Urothelium cell line (cell line): ENCODE measurements around the gene HOXD10.

ENCODE experiments used
- DNase-seq: peaks from one replicate; pipeline ENCODE4 v3.0.0; 2011; ENCODE audit warnings: low spot score, mixed read lengths
- FAIRE-seq: peaks from 2 replicates; lab custom pipeline; 2011; peaks lifted over from hg19 to GRCh38; lab: Jason Lieb, UNC

Gene HOXD10

DNA sequence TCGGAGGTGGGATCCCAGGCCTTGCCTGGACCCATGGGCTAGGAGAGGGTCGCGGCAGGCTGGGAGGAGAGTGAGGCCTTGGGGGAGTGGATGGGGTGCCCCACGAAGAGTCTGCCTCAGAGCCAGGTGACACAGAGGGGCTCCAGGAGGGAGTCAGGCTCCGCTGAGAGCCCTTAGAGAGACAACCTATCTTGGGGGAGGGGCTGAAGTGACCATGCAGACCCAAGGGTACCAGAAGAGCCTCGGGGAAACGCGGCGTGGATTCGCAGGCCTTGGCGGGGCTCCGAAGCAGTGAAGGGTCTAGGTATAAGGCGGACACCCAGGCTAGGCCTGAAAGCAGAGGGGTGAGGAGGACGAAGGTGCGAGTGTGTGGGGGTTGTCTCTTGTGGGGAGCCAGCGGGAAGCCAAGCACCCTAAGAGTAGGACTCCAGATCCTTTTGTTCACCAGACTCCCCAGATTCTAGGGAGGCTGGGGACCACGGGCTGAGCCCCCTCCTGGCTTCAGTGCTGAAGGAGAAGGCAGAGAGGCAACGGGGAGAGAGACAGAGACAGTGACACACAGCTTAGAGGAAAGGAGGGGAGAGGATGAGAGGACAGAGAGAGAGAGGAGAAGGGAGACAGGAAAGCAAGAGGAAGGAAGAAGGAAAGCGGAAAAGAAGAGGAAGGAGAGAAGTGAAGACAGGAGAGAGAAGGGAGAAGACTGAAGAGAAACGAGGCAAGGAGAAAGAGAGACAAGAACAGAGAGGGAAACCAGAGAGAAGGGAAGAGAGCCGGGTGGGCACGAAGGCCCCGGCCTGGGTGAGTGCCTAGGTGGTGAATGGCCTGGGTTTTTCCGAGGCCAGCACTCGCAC, 10.6 kb upstream of the HOXD10 start:
- DNase-seq (no peak), FAIRE-seq (no peak)

DNA sequence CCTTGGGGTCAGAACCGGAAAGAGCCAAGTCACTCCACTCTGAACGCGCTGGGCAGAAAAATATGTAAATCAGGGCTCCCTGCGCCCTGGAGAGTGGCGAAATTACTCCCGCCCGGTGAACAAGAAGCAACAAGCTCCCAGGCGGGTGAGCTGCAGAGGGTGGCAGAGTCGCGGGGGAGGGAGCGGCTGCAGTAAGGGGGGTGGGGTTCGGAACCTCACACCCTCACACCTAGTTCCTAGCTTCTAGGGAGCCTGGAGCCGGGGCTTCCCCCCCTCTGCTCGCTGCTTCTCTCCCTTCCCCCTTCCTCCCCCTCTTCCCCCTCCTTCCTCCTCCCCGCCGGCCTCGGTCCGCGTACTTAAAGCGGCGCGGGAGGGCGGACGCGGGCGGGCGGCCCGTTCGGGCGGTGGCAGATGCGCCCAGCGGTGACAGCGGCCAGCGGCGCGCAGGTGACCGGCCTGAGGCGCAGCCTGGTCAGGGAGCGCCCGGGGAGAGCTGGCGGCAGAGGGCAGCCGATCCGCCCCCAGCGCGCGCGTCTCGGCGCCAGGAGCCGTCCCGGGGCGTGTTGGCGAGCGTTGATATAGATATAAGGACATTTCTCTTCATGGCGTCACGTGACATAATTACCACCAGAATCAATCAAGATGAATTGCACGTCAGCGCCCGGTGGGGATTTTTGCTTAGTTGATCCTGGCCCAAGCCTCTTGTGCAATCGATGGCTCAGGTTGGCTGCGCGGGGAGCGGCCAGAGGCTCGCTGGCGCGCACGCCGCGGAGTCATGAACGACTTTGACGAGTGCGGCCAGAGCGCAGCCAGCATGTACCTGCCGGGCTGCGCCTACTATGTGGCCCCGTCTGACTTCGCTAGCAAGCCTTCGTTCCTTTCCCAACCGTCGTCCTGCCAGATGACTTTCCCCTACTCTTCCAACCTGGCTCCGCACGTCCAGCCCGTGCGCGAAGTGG, 9.7 kb upstream of the HOXD10 start, which contains the start of gene HOXD11:
HOXD11 (plus strand) TSS at position 700 of the 959 bp plus-strand sequence; CDS start at position 776, 76 bp downstream.
- no peak for FAIRE-seq
- no peak for DNase-seq

DNA sequence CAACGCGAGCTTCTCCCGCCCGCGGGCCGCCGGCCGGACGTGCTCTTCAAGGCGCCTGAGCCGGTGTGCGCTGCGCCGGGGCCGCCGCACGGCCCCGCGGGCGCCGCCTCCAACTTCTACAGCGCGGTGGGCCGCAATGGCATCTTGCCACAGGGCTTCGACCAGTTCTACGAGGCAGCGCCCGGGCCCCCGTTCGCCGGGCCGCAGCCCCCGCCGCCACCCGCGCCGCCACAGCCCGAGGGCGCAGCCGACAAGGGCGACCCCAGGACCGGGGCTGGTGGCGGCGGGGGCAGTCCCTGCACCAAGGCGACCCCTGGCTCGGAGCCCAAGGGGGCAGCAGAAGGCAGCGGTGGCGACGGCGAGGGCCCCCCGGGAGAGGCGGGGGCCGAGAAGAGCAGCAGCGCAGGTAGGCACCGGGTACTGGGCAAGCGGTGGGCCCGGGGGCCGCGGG, 8.8 kb upstream of the HOXD10 start:
- DNase-seq (no peak), FAIRE-seq (no peak)

DNA sequence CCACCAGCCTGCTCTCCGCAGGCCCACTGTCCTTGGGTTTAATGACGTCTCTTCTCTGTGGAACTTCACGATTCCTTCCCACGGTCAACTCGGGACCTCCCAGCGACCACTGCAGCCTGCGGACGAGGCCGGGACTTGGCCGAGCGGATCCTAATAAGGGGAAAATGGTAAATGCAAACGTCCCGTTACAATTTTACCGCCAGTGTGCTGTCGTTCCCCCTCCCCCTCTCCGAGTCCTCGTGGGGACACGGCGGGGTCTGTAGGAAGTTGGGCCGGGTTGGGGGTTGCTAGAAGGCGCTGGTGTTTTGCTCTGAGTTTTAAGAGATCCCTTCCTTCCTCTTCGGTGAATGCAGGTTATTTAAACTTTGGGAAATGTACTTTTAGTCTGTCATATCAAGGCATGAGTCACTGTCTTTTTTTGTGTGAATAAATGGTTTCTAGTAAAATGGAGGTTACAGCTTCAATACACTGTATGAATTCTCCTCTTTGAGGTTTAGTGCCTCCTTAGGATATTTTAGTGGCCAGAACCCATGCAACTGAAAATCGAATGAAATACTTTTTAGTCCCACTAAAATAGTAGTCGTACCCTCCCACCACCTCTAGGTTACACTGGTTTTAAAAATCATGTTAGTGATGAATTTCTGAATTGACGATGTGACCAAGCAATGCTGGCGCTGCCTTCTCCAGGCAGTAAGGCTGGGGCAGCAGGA, 7.2 kb upstream of the HOXD10 start:
- FAIRE-seq (no peak), DNase-seq (no peak)

DNA sequence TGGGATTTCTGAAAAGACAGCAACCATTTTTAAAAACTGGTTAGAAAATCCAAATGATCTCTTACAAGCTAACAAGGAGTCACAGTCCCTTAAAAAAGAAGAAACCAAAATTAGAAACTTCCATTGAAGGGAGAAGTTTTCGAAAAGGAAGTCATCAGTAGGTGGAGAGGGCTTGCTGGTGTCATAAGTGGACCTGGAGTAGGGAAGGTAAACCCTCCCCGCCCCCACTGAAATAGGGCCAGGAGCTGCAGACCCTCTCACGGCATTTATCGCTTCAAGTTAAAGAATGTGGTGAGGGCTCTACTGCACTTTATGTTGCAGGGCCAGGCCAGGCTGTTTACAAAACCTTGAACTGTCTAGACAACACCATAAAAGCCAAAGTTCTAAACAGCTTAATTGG, 6.6 kb upstream of the HOXD10 start:
- FAIRE-seq = no peak
- DNase-seq = no peak

DNA sequence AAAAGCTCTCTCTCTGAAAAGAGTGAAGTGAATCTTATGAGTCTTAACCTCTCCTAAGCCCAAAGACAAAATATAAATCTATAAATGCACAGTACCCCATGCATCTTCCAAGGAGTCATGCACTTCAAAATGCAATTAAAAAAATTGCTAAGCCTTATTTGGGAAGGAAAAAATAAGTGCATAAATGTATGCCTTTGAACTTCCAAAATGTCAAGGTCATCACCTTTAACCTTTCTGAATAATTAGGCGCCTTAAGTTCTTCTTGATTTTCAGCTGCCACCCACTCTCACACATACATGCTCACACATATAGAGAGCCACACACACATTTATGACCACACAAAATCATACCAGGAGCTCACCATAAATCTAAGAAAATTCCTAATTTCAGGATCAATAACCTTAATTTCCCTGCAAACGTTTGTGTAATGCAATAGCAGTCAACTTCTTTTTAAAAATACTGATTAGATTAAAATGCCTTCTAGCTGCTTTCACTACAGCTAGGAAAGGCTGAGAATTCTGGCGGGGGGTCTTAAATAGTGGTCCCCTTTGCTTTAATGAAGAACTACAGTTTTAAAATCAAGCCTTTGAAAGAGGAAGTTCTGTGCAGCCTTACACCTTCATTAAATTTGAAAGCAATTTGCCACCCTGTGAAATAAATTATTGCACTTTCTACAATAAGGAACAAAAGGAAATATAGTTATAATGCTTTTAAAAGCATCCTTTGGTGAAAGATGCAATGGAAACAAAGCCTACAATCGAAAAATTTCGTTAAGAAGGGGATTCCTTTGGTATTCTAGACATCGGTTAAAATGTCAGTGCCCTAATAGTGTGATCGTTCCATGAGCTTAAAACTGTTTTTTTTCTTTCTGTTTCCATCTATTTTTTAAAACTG, 5.9 kb upstream of the HOXD10 start:
- FAIRE-seq (no peak), DNase-seq (no peak)

DNA sequence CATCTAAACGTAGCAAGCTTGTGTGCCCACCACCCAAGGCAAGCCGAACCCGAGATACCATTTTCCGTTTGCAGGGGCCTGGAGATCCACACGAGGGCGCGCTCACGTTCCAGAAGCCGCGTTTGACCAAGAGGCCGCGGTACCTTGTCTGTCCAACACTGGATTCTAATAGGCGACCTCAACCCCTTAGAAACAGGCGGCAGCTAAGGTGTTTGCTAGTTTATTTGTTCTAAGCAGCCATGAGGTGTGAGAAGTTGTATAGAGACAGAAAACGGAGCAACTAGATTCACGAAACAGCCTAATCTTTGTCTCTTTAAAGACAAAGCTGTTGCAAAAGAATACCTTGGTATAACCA, 5.3 kb upstream of the HOXD10 start:
- FAIRE-seq (no peak), DNase-seq (peak; percentile 69)

DNA sequence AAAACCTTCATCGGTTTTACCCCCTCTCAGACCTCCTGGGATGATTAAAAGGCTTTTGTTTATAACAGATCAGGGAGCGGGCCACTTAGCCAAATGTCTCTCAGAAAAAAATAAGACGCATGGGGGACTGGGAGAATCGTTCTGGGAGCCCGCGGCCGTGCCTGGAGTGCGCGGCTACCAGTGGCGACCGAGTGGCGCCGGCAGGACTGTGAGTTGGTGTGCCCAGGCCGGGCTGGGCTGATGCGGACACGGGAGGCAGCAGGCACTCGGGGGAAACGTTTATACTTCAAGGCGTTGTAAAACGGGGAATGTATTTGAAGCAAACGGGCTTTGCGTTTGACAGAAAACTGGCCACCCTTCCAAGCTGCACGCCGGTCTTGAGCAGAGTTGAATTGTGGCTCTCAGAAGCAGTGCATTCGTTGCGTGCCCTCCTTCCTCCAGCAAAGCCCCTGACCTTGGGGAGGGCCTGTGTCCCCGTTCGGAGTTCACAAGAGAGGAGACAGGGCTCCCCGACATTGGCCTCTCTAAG, 4.7 kb upstream of the HOXD10 start:
- DNase-seq = no peak
- no peak for FAIRE-seq

DNA sequence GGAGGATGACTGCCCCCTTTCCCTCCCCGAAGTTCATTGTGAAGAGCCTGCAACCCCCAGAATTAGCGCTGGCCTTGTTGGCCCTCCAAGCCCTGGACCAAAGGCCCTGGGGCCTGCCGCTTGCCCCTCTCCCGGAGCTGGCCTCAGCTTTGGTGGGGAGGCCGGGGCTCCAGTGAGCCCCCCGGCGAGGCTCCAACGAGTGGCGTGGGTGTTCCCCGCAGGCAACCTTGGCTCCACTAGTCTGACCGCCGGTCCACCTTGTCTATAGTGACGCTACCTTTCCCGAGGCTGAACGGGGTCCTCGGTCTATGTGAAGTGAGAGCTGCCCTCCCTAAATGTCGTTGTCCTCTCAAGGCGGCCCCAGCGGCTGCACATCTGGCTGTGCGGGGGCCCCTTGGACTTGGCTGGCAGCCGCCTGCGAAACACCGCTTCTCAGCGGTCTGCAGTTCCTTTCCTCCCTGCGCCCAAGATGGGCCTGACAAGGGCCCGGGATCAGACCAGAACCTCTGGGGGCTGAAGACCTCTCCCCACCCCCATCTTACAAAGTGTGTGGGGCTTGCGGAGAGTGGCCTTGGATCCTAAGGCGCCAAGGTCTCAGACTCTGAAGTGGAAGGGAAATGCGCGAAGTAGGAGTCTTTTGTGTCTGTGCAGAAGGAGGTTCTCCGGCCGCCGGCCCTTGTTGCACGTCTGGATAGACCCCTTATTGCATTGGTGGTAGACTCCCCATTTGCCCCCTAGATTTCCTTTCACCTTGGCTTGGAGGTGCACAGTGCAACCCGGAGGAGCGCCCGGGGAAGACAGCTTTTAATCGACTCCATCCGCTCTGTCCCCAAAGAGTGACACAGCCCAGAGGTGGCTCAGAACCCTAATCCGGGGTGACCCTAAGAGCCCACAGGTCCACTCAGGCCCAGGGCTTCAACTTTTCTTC, 3.9 kb upstream of the HOXD10 start:
- FAIRE-seq = no peak
- no peak for DNase-seq

DNA sequence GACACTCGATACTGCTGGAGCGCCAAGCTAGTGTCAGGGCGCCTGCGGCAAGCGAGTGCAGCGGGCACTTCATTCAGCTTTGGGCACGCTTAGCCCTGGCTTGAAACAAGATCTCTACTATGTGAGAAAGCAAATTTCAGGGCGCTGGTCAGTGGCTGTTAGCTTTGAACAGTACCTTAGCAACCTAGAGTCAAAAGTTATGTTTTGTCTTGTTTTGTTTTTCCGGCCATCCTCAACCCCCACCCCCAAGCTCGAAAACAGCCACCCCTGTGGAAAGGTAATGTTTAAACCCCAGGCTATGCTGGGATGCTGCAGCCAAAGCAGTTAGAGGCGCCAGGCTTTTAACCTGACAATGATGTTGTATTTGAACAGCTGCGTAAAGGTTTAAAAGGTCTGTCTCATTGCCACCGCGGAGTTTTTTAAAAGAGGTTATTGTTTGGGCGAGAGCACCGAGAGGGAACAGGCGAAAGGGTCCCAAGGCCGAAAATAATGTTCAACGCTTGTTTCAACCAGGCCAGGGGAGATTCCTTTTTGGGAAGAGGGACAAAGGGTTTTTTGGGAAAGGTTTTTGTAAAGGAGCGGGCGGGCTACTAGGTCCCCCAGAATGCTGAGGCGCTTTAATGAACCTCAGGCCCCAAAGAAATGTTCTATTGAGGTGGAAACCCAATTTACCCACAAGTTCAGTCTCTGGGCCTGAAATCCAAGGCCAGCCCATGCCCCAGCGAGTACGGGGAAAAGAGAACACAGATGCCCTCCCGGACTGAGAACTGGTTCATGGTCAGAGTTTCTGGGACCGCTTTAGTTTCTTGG, 2.3 kb upstream of the HOXD10 start:
- FAIRE-seq = no peak
- no peak for DNase-seq

DNA sequence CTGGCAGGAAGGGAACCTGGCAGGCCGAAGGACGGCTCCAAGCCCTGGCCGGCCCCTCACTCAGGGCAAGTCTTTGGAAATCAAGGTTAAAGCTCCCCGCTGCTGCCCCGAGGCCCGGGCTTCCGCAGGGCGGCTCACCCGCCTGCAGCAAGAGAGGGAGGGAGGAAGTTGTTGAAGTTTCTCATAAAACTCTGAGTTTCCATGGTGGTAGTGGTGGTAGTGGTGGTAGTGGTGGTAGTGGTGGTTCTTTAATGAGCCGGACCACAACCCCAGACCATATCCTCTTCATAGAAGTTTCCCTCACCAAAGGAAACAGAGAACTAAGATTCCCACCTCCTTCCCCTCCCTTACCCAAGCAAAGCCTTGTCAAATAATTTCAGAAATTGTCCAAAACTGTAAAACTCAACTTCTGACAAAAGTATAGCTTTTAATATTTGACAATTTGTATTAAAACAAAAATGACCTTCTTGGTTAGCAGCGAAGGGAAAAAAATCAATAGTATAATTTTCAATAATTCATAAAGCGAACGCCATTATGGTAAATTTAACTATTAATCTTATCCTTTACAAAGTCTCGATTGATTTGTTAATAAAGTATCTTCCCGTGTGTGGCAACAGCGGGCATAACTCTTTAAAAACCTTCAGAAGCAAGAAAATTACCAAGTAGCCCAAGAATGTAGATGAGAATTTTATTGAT, 1.5 kb upstream of the HOXD10 start:
- FAIRE-seq (no peak), DNase-seq (no peak)

DNA sequence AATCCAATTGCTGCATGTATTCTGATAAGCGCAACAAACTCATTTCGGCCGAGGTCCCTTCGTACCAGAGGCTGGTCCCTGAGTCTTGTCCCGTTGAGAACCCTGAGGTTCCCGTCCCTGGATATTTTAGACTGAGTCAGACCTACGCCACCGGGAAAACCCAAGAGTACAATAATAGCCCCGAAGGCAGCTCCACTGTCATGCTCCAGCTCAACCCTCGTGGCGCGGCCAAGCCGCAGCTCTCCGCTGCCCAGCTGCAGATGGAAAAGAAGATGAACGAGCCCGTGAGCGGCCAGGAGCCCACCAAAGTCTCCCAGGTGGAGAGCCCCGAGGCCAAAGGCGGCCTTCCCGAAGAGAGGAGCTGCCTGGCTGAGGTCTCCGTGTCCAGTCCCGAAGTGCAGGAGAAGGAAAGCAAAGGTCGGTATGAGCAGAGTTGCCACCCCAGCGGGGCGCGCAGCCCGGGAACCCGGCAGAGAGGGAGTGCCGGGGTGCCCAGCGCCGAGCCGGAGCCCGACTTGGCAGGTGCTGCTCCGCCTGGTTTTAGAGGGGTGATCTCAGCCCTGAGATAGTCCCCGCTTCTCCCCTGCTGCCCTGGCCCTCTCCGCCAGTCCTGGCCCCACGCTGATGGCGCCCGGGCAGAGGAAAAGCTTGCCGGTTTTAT, 714 bp downstream of the HOXD10 start:
- DNase-seq = no peak
- FAIRE-seq = no peak

DNA sequence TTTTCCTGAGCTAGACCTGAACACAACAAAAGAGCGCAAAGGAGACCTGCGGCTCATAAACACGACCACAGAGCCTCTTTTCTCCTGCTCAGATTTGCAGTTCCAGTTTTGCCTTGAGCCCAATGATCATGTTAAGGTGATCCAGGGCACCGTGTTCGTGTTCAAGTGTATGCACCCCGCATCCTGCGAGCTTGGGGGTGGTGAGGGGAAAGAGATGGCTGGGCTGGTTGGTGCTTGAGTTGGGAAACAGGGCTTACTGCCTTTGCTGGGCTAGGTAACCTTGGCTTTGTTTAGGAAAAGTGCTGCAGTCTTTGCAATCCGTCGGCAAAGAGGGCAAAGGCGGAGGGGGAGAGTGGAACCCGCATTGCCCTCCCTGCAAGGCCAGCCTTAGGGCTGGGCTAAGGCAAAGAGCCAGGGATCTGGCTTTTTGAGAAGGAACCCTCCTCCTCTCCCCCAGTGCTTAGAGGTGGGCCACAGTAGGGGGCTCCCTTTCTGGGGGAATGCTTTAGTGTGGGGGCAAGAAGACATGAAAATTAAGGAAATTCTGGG, 1.3 kb downstream of the HOXD10 start:
- DNase-seq = no peak
- no peak for FAIRE-seq

DNA sequence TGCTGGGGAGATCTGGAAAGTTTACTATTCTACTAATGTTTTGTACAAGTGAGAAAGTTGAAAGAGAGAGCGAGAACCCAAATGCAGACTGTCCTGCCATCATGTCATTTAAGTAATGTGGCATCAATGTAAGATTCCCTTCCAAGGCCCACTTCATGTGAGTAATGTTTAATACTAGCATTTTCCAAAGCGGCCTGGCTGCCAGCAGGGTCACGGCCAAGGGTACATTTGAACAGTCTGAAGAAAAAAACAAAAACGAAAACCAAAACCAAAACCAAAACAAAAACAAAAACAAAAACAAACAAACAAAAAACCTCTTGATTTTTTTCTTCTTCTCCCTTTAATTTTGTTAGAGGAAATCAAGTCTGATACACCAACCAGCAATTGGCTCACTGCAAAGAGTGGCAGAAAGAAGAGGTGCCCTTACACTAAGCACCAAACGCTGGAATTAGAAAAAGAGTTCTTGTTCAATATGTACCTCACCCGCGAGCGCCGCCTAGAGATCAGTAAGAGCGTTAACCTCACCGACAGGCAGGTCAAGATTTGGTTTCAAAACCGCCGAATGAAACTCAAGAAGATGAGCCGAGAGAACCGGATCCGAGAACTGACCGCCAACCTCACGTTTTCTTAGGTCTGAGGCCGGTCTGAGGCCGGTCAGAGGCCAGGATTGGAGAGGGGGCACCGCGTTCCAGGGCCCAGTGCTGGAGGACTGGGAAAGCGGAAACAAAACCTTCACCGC, 2.2 kb downstream of the HOXD10 start:
- peak; percentile 65 for DNase-seq

DNA sequence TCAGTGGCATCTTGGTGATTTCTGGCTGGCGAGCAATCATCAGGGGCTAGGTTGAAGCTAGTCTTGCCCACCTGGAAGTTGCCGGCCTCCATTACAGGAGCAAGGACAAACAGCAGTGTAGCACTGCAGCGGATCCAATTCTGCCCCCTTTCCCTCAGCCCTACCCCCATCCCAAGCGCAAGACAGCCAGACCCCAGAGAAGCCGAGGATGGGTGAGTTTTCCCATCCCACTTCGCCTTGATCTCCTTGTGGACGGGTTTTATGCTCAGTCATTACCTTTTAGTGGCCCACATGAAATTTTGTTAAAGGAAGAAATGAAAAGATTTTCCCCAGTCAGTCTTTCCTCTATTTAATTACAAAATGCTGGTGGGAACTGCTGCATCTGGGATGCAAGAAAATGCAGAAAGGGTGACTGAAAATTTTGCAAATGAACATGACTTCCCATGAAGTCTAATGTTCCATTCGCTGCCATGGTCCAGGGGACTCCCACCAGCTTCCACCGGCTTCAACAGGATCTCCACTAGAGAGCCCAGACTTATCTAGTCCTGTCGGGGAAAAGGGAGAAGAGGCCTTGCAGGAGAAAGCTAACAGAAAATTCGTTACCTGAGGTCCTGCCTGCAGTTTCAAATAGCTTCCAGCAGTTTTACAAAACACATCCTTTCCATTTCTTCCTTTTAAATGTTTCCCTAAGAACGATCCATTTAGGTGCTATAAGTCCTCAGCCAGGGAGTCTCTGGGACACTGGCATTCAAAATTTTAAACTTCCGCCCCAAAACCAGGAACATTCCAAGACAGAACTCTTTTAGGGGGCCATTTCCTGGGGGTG, 4.0 kb downstream of the HOXD10 start:
- FAIRE-seq (no peak), DNase-seq (no peak)

More for the DNA sequence above, 2.2 kb downstream of the HOXD10 start:
- no peak for FAIRE-seq
